NCI-H1105 treated with DMSO at 0.1 percent for 48 hours (cell line): ENCODE measurements around the gene LYSMD1.

ENCODE experiments used
- DNase-seq: peaks from one replicate; lab custom pipeline; 2025; lab: John Stamatoyannopoulos, UW

LYSMD1 gene

GRCh38 chr1:151137789-151138188 is 27.9 kb downstream of the LYSMD1 start:
- no peak for DNase-seq

GRCh38 chr1:151135433-151136385 is 30.0 kb downstream of the LYSMD1 start:
- no peak for DNase-seq

- no peak for DNase-seq
Observed at GRCh38 chr1:151134991-151135390, 30.7 kb downstream of the LYSMD1 start.

GRCh38 chr1:151134396-151134795 is 31.3 kb downstream of the LYSMD1 start:
- no peak for DNase-seq

- DNase-seq, result no peak
Observed at GRCh38 chr1:151133018-151133806, 32.5 kb downstream of the LYSMD1 start.

GRCh38 chr1:151132335-151133017 is 33.2 kb downstream of the LYSMD1 start:
- DNase-seq, result no peak

- no peak for DNase-seq
Observed at GRCh38 chr1:151131701-151132334, 33.9 kb downstream of the LYSMD1 start.

- no peak for DNase-seq
Observed at GRCh38 chr1:151130987-151131586, 34.6 kb downstream of the LYSMD1 start.

- no peak for DNase-seq
Observed at GRCh38 chr1:151128800-151129199, 36.9 kb downstream of the LYSMD1 start.

- no peak for DNase-seq
Observed at GRCh38 chr1:151124763-151125403, 40.8 kb downstream of the LYSMD1 start.

- no peak for DNase-seq
Observed at GRCh38 chr1:151113877-151114276, 51.8 kb downstream of the LYSMD1 start.
